ENCODE data around the gene LSM14B. TPM values are rescaled to one million over a fixed set of nuclear protein-coding genes. Genes with fewer than 3 reads are reported as not detected.

LSM14B gene
- total and polyA plus RNA-seq, 7 donors: 26.4 to 67.0 (median 54.2) TPM

DNA sequence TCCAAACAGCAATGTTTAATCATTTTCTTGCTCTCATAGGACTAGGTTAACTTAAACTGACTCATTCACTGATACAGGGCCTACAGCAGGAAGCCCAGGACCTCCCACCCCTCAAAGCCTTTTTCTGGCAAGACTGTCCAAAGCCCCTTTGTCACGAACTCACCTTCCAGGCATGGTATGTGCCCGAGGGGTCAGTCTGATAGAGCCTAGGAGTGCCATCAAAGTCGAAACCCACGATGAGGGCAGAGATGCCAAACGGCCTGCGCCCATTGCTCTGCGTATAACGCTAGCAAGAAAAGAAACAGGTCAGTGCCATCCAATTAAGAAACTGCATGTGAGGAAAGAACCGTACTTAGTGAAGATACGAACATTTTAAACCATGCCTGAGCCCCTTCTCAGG is 16.6 kb downstream of the LSM14B start:
- peaks cover 31% of the 10 kb centered on the region for H3K4me1 ChIP-seq
- ATAC-seq (no peak), DNase-seq (no peak)
- WGBS, 3 donors: 90 to 91% (median 91%) methylated on average over 10 of the region's 10 CpGs
- peaks cover 16 to 77% of the 10 kb centered on the region in 2 donors for H3K36me3 ChIP-seq (ENCODE audit: insufficient read depth in 1 of 2, low read depth in 1 of 2)
- peak overlapping the region; percentile 67 for H3K27ac ChIP-seq
- H3K27me3 ChIP-seq (ENCODE audit: insufficient read depth in 3 of 3, low read length in 2 of 3): no peaks in the 10 kb centered on the region
- no peaks in the 10 kb centered on the region for H3K9me3 ChIP-seq
- intact Hi-C loops (cut with DNase I): loop anchor here (5.0 kb wide), 4 partner anchors 72 to 127 kb away; partner anchors contain the start of gene TAF4 (in 1 of the 2)
- H3K4me3 ChIP-seq: no peak overlapping the region
- TF ChIP-seq, protein P1, sequence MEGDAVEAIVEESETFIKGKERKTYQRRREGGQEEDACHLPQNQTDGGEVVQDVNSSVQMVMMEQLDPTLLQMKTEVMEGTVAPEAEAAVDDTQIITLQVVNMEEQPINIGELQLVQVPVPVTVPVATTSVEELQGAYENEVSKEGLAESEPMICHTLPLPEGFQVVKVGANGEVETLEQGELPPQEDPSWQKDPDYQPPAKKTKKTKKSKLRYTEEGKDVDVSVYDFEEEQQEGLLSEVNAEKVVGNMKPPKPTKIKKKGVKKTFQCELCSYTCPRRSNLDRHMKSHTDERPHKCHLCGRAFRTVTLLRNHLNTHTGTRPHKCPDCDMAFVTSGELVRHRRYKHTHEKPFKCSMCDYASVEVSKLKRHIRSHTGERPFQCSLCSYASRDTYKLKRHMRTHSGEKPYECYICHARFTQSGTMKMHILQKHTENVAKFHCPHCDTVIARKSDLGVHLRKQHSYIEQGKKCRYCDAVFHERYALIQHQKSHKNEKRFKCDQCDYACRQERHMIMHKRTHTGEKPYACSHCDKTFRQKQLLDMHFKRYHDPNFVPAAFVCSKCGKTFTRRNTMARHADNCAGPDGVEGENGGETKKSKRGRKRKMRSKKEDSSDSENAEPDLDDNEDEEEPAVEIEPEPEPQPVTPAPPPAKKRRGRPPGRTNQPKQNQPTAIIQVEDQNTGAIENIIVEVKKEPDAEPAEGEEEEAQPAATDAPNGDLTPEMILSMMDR (IDR thresholded peaks at IDR 0.05): no peak

DNA sequence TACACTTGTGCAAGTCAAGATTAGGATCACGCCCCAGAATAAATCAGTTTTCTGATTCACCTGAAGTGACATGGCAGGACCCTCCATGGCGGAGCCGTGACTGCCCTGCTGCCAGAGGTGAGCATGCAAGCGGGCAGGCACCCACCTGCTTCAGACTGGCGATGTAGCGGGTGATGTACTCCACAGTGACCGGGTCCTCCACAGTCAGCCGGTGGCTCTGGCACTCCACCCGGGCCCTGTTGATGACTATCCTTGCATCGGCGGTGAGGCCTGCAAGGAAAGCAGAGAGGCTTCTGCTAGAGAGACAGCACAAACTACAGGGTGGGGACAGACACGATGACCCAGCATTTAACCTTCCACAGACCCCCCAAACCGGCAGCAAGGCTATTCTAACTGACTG is 17.4 kb downstream of the LSM14B start:
- intact Hi-C loops (cut with DNase I): loop anchor here (5.0 kb wide), 4 partner anchors 72 to 127 kb away; partner anchors contain the start of gene TAF4 (in 1 of the 2)
- Histone ChIP-seq H3K4me3 (no peak overlapping the region), H3K36me3 (ENCODE audit: insufficient read depth in 1 of 2, low read depth in 1 of 2) (peaks cover 16 to 70% of the 10 kb centered on the region in 2 donors), H3K27me3 (ENCODE audit: insufficient read depth in 3 of 3, low read length in 2 of 3) (no peaks in the 10 kb centered on the region), H3K9me3 (no peaks in the 10 kb centered on the region), H3K27ac (peak overlapping the region; percentile 37), H3K4me1 (peaks cover 24% of the 10 kb centered on the region)
- TF ChIP-seq, protein P1 (IDR thresholded peaks at IDR 0.05): no peak
- ATAC-seq (no peak), DNase-seq (peak in 1 of 2 donors; percentile 48)
- WGBS, 3 donors: 86 to 89% (median 87%) methylated on average over 13 of the region's 13 CpGs

DNA sequence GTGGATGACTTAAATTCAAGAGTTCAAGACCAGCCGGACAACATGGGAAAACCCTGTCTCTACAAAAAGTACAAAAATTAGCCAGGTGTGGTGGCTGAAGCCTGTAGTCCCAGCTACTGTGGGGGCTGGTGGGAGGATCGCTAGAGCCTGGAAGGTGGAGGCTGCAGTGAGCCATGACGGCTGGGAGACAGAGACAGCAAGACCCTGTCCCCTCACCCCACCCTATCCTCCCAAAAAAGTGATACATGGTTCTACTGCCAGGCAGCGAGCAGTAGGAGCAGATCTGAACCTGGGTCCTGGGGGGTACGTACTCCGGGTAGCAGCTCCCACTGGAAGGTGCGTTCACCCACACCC is 18.7 kb downstream of the LSM14B start:
- TF ChIP-seq, protein P1 (IDR thresholded peaks at IDR 0.05): no peak
- Histone ChIP-seq H3K27me3 (ENCODE audit: insufficient read depth in 3 of 3, low read length in 2 of 3) (no peaks in the 10 kb centered on the region), H3K36me3 (ENCODE audit: insufficient read depth in 1 of 2, low read depth in 1 of 2) (peaks cover 16 to 56% of the 10 kb centered on the region in 2 donors), H3K27ac (peak overlapping the region; percentile 93), H3K4me1 (peaks cover 22% of the 10 kb centered on the region), H3K9me3 (no peaks in the 10 kb centered on the region), H3K4me3 (peak overlapping the region; percentile 81)
- ATAC-seq: no peak
- no peak for DNase-seq
- intact Hi-C loops (cut with DNase I): no loop called here
- WGBS, 3 donors: 78 to 90% (median 79%) methylated on average over 7 of the region's 7 CpGs

DNA sequence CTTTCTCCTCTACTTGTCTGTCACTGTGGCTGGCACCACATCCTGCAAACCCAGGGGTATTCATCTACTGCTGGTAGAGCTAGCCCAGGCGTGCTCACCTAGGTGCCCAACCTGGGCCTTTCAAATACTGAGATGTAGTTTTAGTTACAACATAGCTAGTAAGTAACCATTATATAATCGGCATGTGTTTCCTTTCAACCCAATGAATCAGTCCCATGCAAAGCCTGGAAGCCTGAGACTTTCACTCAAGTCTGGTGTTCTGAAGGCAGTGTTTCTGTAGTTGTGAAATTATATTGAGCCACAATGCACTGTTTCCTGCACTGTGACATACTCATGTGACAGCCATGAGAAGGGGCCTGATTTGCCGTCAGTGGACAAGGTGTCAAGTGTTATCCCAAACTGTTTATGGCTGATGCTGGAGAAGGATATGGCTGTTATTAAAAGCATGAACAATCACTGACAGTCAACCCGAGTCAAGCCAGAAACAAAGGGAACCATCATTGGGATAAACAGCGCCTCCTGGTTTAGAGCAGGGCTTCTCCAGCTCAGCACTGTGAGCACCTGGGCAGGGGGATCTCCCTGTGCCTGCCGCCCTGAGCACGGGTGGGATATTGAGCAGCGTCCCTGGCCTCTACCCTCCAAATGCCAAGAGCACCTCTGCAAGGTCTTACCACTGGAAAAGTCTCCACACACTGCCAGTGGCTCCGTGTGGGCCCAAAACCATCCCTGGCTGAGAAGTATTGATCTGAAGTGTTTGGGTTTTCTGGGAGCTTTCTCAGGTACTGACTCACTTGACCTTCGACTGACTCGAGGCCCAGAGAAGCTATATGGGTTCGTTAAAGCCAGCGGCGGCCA is 19.3 kb downstream of the LSM14B start:
- Histone ChIP-seq H3K27ac (peak overlapping the region; percentile 93), H3K27me3 (ENCODE audit: insufficient read depth in 3 of 3, low read length in 2 of 3) (no peaks in the 10 kb centered on the region), H3K4me3 (peak overlapping the region; percentile 81), H3K4me1 (peaks cover 22% of the 10 kb centered on the region), H3K9me3 (no peaks in the 10 kb centered on the region), H3K36me3 (ENCODE audit: insufficient read depth in 1 of 2, low read depth in 1 of 2) (peaks cover 16 to 50% of the 10 kb centered on the region in 2 donors)
- ATAC-seq (peak; percentile 14 to 55 (median 26)), DNase-seq (no peak)
- 20 to 25% (median 21%) methylated on average over 14 of the region's 14 CpGs for WGBS, 3 donors
- intact Hi-C loops (cut with DNase I): loop anchor here (2.0 kb wide), 2 partner anchors 41 to 77 kb away; partner anchors contain the start of genes MTG2 (in 1 of the 2) and TAF4 (in 1 of the 2)
- TF ChIP-seq, protein P1 (IDR thresholded peaks at IDR 0.05): no peak
